Right renal cortex interstitium (tissue), 3 donors: ENCODE measurements around the gene TLE1. TPM values are rescaled to one million over a fixed set of nuclear protein-coding genes. Genes with fewer than 3 reads are reported as not detected.
"Not testable (repeated sequence)": the region's sequence is repeated elsewhere in the genome, so short reads cannot be mapped to it uniquely, and the experiment has no call there.

Experiments
- DNase-seq, 3 donors: peaks; one replicate each; pipeline ENCODE4 v3.0.0-alpha.2; 2013; ENCODE audit warnings: low read depth in 3 of 3, low spot score in 2 of 3
- polyA plus RNA-seq, 3 donors: library from polyadenylated mRNA; unstranded; fragments of 120-200 nt; gene quantifications; one replicate each; pipeline ENCODE4 v1.2.1, GENCODE V29; 2013; ENCODE audit not compliant: insufficient read length in 3 of 3

TLE1 gene
- polyA plus RNA-seq, 3 donors = 64.8 to 69.2 (median 65.4) TPM

DNA sequence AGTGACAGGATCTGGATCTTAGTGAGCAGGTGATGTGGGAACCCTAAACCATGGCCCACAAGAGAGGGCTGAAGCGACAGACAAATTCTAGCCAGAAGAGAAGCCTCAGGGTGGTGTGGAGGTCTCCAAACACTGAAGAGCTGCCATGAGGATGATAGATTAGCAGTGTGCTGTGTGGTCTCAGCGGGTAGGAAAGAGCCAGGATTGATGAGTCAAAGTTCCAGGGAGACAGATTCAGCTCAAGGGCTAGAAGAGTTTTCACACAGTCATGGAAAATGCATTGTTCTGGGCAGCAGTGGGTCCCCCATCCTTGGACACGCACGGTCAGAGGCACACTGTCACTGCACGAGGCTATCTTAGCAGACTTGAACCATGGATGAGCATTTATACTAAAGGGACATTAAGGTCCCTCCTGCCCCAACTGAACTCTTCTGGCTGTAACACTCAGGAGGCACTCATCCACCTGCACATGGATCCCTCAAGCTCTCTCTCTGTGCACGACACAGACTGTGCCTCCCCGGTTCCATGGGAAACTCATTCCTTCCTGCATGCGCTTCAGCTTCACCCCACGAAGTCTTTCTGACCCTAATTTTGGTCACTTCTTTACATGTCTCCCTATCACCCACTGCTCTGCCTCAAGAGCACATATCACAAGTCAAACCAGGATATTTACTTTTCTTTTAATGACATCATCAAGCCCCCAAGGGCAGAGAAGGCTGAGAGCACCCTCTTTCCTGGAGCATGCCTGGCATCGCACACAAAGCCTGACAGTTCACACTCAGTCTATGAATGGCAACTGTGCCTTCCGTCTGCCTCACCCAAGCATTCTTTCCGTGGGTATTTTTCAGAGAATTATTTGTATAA lies 84.8 kb downstream of the TLE1 start:
- no peak for DNase-seq

DNA sequence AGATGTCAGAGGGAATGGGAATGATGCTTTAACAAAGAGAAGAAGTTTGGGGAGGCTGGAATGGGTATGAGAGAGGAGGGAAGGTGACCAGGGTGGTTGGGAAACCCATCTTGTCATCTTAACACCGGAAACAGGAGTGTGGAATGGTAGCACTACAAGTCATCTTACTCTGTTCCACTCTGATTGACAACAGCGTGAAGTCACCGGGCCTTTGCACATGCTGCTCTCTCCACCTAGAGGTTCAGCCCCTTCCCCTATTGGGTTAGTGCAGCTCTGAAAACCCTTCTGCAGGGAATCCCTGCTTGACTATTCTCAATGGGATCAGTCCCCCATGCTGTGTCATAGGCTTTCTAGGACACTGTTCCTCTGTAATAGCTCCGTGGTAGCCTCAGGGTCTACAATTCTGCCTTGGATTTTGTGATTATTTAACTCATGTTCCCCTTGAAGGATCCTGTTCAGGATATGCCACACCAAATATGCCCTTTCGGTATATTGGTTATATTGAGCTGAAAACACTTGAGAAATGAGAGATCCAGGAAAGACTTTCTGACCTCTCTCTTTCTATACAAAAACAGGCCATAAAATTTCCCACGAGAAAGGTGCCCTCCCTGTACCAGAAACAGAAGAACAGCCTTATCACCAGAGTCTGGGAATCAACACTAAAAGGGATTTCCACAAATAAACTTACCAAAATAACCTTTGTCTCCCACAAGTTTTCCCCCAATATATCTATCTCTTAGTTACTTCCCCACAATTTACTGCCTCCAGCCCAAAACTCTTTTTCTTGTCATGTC lies 86.3 kb downstream of the TLE1 start:
- no peak for DNase-seq

DNA sequence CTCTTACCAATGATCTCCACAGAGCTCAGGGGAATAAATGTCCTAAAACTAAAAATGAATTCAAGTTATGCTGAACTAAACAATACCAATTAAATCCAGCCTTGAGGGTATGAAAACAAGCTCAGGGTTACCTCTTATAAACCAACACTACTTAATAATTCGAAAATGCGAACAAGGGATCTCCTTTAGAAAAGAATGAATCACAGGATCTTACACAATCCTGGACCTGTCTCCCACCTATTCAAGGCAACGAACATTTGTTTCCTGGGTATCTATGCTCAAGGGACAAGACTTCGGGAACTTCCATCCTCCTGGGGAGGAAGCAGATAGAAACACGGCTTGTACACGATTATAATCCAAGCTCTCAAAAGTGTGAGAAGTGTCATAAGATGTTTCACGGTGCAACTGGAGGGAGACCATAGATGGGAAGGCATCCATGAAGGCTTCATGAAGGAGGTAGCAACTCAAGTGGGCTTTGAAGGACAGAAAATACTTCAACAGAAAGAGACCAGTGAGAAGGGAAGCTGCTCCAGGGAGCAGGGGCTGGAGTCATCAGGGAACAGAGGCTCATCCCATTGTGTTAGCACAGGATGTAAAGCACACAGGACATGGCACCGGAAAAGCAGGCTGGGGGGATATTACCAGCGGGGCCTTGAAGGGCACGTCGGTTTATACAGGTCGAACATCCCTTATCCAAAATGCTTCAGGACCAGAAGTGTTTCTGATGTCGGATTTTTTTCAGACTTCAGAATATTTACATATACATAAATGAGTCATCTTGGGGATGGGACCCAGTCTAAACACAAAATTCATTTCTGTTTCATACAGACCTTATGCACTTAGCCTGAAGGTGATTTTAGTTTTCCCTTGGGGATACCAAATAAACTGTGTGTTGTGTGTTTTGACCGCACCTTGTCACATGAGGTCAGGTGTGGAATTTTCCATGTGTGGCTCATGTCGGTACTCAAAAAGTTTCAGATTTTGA lies 87.4 kb downstream of the TLE1 start:
- DNase-seq = no peak

DNA sequence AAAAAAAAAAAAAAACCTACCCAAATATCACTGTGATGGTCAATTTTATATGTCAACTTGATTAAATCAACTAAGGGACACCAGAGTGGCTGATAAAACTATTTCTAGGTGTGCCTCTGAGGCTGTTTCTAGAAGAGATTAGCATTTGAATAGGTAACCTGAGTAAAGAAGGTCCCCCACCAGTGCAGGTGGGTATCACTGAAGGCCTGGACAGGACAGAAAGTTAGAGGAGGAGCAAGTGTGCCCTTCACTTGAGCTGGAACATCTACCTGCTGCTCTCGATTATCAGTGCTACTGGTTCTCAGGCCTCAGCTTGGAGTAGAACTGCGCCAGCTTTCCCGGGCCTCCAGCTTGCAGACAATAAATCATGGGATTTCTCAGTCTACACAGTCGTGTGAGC lies 88.7 kb downstream of the TLE1 start:
- no peak for DNase-seq

DNA sequence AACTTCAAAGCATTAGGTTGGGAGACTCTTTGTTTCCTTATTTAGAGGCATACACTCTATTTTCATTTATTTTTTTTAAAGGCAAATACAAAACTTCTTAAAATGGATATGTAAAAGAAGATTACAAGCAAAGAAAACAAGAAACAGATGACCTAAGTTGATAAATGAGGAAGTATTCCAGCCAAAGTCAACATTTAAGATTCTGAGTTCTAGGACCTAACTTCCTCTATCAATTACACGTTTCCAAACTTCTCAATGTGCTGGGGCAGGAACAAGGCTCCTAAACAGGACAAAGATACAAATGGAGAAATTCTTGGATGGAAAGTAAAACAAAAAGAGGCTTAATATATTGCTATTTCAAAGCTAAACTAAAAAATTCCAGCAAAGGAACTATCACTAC lies 89.5 kb downstream of the TLE1 start:
- no peak for DNase-seq

DNA sequence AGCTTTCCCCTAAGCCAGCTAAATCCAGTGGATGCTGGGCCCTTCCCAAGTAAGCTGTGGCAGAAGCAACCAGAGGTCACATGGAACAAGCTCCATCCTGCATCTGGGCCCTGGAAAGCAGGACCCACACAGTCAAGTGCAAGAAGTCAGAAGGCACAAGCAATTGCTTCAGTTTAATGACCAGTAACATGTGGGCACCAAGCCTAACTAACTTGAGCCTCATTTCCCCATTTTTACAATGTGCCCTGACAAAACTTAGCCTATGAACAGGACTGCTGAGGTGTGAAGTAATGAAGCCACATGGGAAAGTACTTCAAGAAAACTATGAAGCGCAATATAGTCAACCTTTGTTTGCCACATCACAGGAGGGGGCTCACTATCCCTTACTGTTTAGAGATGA lies 90.5 kb downstream of the TLE1 start:
- DNase-seq = no peak

DNA sequence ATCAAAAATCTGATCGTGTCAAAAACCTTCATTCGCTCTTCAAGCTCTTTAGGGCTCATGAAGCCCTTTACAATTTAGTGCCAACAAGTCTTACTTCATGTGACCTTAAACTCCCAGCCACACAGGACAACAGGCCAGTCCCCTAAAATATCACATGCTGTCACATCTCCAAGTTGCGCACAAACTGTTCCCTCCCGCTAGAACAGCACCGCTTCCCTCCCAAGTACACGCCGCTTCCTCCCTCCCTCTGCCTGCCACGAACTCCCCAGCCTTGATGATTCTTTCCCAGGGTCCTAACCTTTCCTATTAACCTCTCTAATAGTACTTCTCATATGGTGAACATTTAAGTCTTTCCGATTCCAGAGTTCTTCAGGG lies 91.2 kb downstream of the TLE1 start:
- no peak for DNase-seq

DNA sequence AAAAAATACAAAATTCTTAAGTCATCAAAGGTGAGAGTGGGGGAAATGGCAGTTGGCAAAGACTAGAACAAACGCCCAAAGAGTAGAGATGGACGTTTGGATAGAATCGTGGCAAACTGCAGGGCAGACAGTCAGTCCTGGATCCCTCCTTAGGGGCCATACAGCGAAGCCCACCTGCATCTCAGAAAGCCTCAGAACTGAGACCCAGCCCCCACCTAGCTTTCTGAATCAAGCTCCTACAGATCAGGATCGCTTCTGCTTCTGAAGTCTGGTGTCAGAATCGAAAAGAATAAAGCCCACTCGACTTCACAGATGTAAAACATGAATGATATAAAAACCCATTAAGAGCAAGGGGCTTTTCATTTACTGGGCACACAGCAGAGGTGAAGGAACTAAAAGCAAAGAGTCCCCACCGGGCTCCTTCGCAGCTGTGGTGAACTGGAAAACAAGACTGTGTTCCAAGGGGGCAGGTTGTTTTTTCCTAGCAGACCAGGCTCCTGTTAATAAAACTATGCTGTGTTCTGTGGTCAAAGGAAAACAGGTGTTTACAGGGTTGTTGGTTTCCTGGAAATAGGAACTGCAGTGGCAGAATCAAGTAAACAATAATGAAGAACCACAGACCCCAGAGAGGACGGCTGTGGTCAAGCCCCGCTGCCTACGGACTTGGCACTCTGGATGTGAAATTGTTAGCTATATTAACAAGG lies 91.8 kb downstream of the TLE1 start:
- DNase-seq = no peak

DNA sequence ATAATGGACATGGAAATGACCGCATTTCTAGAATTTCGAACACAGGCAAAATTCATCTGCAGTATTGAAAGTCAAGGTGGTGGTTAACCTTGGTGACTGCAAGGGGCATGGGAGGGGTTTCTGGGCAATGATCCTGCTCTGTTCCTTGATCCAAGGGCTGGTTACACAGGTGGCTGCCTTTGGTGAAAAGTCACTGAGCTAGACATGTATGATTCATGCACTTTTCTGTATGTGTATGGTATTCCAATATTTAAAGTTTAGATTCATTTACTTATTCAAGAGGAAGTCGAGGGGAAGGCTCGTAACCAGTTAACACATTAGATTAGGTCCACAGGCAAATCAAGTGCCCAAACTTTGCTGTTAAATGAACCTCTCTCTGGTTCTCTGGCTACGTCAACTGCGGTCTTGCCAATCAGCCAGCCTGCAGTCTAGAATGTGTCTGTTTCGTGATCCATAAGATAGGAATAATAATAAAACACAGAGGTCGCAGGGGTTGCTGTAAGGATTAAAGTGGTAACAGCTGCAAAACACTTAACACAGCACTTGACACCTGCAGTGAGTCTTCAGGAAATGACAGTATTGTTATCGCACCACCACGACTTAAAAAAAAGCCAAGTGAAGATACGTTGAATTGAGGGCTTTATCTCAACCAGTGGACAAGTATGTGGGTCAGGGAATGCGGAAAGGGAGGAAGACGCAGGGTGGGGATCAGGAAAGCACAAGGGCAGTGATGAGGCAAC lies 92.5 kb downstream of the TLE1 start:
- DNase-seq = no peak

DNA sequence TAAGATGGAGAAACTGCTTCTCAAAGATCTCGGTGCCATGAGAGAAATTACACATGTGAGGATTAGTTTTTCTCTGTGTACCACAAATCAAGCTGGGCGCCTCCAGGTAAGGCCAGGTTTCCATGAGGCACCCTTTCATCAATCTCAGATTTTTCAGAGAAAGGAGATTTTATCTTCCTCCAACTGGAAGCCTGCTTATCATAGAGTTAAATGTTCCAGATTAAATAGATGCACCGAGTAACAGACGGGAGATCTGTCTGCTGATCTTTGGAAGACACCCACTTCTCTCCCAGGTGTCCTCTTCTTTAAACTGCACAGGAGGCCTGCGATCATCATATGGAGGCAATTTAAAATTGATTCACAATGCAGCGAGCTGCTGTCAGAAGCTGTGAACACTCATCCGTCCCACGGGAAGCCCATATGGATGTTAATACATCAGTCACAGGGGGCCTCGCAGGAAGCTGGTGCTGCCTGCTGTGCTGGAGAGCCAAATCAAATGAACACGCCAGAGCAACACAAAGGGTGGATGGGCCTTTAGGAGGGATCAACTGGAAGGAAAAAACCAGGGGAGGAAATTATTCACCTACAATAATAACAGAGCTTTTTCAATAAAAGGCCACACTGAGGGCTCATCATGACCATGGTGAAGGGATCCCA lies 93.3 kb downstream of the TLE1 start:
- no peak for DNase-seq

DNA sequence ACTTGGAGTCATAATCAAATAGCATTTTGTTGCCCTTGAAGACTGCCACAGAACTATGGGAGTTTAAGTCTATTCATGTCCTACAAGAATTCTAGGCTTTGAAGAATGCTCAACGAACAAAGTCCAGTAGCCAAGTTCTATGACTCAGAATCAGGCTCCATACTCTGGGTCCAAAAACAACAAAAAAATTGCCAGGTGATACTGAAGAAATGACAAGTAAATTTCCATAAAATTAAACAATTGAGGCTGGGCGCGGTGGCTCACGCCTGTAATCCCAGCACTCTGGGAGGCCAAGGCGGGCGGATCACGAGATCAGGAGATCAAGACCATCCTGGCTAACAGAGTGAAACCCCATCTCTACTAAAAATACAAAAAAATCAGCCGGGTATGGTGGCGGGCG lies 94.1 kb downstream of the TLE1 start:
- DNase-seq = not testable (repeated sequence)

DNA sequence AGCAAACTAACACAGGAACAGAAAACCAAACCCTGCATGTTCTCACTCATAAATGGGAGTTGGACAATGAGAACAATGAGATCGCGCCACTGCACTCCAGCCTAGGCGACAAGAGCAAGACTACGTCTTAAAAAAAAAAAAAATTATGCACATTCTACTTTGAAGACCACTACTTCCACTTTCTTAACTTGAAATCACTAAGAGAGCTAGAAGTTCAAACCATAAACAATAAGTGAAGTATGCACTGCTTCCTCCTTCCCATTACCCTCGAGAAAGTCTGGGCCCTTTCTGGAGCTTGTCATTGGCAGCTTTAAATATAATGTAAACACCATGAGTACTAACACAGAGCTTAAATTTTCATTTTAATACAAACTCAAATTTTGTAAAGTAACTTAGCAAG lies 94.9 kb downstream of the TLE1 start:
- DNase-seq = no peak

DNA sequence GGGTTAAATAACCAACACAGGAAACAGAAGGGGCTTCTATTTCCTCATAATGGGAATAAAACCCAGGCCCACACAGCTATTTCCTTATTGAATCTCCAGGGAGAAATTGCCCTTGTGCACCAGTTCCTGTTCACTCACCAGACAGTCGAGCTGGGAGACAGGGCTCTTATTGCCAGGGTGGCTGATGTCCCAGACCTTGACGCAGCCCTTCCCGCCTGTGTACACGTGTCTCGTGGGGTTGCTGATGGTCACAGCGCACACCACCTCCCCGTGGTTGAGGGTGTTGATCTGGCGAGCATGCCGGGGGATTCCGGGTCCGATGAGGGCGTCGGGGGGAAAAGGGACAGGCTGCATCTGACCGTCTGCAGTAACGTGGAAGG lies 96.5 kb downstream of the TLE1 start:
- no peak for DNase-seq

DNA sequence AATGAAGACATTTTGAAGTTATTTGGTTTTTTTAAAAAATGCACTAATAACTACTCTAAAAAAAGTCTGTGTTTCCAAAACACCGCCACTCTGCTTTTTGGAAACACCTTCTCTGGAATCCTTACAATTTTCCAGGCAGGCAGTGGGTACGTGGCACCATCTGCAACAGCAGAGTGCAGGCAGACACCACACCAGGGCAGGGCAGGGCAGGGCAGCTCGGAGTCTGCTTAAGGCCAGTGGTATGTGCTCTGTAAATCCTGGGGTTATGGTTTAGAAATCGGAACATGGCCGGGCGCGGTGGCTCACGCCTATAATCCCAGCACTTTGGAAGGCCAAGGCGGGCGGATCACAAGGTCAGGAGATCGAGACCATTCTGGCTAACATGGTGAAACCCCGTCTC lies 97.6 kb downstream of the TLE1 start:
- DNase-seq = no peak

DNA sequence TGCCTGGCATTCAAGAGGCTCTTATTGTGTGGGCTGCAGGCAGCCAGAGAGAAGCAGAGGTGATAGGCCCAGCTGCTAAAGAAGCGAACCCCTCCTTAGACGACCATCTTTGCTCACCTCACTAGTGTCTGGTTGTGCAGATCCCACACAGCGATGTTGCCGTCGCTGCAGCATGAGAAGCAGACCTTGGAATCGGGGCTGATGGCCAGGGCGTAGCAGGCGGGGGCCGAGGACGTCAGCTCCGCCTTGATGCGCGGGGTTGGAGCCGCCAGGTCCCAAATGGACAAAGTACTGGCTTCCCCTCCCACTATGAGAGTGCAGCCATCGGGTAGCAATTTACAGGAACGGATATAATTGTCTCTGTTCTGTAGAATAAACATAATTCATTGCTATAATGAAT lies 98.7 kb downstream of the TLE1 start:
- DNase-seq = no peak

DNA sequence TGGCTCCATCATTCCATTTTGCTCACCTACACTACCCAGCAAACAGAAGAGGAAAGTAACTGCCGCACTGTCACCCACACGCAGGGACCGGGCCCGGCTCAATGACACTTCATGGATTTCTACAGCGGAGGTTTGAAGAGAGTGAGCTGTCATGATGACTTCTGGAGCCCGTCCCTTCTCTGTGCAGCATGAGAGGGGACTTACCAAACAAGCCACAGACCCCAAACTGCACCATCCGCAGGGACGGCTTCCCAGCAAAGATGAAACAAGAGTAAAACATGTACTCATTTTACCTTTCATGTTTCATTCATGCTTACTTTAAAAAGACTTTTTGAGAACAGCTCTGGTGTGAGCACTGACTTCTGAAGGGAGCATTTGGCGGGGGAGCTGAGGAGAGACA lies 99.5 kb downstream of the TLE1 start:
- DNase-seq = no peak

DNA sequence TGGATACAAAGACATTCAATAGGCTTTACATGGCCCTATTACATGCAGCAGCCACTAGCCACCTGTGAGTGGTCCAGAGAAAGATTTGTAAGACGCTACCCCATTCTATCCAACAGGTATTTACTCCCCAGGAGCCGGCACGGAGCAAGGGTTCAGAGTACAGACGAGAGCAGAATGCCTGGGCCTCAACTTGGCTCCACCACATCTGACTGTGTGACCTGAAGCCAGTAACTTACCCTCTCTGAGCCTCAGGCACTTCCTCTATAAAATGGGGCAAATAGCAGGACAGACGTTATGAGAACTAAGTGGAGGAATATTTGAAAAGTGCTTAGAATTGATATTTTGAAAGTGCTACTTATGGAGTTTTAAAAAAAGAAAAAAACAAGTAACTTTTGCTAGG lies 100.0 kb downstream of the TLE1 start:
- no peak for DNase-seq

DNA sequence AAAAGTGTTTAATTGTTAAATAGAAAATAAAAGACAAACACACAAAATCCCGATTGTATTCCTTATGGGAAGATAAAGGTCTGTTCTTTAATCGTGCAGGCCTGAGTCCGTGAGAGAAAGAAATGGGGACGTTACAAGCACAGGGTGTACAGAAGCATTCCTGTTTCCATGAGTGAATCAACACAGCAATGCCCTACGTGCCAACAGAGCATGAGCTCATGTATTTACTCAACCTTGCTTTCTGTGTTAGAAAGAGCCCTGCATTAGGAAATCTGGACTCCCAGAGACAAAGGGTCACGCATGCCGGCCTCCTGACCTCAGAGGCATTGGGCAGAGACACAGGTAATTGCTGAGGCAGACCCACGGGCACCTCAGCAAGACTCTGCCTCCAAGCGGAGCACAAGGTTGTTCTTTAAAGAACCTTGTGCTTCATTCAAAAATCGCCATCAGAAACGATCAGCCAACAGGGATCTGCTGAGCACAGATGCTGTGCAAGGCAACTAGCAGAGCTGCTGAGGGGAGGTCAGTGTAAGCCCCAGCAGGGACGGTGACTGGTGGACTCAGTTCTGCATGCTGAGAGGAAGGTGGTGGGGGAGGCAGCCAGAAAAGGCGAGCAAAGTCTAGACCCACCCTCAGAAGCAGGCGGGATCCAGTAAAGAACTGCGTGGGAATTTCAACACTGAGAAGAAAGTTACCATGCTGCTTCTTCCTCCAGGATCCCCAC lies 101.0 kb downstream of the TLE1 start:
- DNase-seq = peak in 2 of 3 donors; percentile 44 to 64
